Posterior vena cava (tissue), 2 donors: ENCODE measurements around the gene C1orf198. TPM values are rescaled to one million over a fixed set of nuclear protein-coding genes. Genes with fewer than 3 reads are reported as not detected.

Experiments used
- DNase-seq: peaks from one replicate; pipeline ENCODE4 v3.0.0-alpha.2; 2020; ENCODE audit warnings: low spot score
- intact Hi-C, 2 donors: fragments of 100-400 bp; cut with DNase I; formaldehyde crosslinking; loops; one replicate each; pipeline versions ENCODE4 v1.14.1 to v1.14.2; 2022 to 2023
- total RNA-seq, 2 donors: library from RNA; stranded (reverse); fragmentation: NEBNext Ultra II Directional; extraction: Animal tissue kit (Norgen Biotek cat#: 25700); gene quantifications; one replicate each; pipeline ENCODE4 v1.2.1, GENCODE V29; 2021
- donor health status: DM: yes; HTN: yes; CAD: no.
- donor health status: DM: yes; HTN: yes; CAD: no.

C1orf198 gene
- total RNA-seq, 2 donors from 2014 or later: 79.5 to 98.4 TPM

DNA sequence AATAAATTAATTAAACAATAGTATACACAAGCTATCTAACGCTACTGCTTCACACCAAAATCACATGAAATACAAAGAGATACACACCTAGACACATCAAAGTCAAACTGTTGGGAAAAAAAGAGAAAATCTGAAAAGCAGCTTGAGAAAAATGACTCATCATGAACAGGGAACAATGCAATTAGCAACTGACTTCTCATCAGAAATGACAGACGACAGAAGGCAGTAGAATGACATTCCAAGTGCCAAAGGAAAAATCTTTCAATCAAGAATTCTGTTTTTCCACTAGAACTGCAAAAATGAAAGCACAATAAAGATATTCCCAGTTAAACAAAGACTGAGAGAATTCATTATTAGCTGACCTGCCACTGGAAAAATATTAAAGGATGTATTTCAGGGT is 63.9 kb downstream of the C1orf198 start:
- no peak for DNase-seq
- intact Hi-C loops: loop anchor here in 1 of 2 donors (10.0 kb wide), 1 partner anchor 60 kb away; the partner anchor contains the start of gene C1orf198

DNA sequence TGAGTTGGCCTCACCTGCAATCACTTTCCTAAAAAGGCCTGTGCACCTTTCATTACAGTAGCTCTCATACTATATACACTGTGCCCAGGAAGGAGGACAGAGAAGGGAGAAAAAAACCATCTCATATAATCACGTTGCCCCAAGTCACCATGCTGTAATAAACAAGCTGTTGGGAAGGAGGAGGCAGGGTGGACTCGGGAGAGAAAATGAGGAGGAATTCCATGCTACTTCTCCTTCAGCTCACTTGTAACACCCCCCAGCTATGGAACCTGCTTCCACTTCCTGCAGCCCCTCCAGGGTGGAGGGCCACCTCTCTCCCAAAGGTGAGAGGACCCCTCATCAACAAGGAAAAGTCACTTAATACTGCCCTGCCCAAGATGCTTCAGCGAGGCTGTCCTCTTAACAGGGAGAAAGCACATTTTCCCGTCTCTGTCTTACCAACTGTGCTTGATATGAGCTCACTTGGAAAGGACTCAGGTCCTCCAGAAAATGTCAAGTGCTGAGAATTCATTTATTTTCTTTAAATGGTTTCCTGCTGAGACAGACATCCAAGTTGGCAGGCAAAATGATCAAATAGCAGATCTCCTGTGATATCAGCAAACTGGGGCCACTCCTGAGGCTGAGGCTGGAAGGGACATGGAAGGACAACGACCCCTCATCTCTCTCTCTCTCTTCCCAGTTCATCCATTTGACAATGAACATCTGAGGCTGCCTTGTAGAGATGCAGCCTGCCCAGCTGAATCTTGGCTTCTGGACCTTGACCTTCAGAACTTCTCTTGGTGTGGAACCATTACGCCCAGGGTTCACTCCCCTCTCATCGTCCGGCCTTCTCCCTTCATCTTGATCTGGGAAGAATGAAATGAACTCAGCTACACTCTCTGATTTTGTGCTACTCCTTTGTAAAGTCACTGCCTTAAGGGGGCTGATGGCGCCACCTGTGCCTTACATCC is 67.2 kb downstream of the C1orf198 start:
- no peak for DNase-seq
- intact Hi-C loops: loop anchor here in 1 of 2 donors (10.0 kb wide), 1 partner anchor 64 kb away; the partner anchor contains the start of gene C1orf198

- intact Hi-C loops: loop anchor here in 1 of 2 donors (5.0 to 10.0 kb wide), 2 partner anchors 119 to 416 kb away; no protein-coding TSS in a partner anchor
- no peak for DNase-seq
These were observed 69.8 kb downstream of the C1orf198 start for GRCh38 chr1:230798491-230798890.

DNA sequence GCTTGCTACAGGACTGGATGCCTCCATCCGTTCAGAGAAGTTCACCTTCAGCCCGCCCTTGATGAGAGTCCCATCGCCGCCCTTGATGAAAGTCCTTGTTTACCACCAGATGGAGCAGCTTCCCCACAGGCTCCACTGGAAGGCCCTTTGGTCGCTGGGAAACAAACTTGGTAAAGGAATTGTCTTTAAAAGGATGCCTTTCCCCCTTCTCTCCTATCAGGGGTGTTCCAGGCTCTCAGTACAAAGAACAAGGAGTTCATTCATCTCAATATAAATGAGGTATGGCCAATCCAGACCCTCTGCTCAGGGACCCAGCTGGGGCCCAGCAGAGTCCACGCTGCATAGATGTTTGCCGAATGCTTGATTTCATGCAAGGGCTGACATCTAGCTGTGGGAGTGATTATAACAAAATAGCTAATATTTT is 70.4 kb downstream of the C1orf198 start:
- DNase-seq: no peak
- intact Hi-C loops: loop anchor here (1.0 to 10.0 kb wide), 3 partner anchors 119 to 417 kb away; no protein-coding TSS in a partner anchor

DNA sequence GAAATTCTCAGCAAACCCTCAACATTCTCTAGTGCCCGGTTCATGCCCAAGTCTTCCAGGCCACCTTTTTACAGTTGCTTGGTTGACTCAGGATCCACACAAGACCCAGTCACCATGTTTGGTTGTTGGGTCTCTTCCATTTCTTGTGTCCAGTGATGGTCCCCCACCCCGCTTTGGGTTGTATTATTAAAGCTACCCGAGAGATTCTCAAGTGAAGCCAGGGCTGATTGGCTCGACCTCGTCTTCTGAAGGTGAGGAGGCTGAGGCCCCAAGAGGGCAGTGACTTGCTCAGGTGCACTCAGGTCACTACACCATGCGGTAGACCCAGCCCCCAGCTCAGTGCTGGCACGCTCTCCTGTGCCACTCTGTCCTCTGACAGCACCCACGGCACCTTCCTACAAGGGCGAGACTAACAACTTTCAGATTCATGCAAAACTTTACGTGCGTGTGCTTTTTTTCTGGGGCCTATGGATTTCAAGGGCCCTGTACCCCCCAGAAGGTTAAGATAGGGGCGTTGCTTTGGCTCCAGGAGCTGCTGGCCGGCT is 70.9 kb downstream of the C1orf198 start:
- DNase-seq: no peak
- intact Hi-C loops: loop anchor here (1.0 to 10.0 kb wide), 3 partner anchors 120 to 417 kb away; no protein-coding TSS in a partner anchor

DNA sequence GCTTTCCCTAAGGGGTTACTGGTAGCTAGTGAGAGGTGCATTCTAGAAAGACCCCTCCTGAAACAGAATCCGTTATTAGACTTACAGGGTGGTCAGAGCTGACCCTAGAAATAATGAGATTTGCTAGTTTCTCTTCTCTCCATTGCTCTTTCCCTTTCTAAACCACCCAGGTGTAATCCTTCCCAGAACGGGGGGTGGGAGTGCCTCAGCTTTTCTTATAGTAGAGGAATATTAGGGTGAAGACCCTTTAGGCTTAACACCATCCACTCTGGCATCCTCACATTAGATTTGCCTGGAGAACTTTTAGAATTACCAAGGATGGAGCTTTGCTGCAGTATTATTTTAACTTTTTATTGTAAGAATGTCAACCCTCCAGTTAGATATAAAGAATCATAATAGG is 71.7 kb downstream of the C1orf198 start:
- intact Hi-C loops: loop anchor here (1.0 to 10.0 kb wide), 3 partner anchors 121 to 418 kb away; no protein-coding TSS in a partner anchor
- DNase-seq: no peak

DNA sequence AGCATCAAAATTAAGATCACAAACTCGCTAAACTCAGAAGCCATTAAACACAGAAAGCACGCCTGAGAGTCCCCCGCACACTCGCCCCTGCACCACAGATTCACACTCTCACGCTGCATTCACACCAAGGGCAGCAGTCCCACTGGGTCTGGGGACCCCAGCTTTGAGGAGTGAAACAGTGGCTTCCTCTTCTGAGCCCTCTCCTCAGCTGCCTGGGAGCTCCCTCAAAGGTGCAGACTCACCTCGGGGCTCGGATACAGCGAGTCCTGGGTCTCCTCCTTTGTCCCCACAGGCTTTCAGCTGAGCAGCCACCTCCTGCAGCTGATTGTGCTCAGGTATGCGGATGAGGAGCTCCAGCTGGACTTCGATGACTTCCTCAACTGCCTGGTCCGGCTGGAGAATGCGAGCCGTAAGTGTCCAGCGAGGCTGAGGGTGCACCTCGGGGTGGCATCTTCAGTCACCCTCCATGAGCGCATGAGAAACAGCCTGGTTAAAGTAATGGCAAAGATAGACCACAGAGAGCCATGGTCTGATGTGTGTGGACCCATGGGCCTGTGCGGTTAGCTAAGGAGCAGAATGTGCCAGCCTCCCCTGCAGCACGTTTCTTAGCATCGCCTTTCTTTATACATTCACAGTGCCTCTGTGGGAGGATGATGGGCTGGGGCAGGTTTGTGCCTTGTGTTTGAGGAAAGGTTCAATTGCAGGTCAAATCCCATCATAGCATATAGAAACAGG is 73.3 kb downstream of the C1orf198 start:
- no peak for DNase-seq
- intact Hi-C loops: loop anchor here in 1 of 2 donors (5.0 to 10.0 kb wide), 2 partner anchors 122 to 420 kb away; no protein-coding TSS in a partner anchor

GRCh38 chr1:230794431-230794830 is 73.9 kb downstream of the C1orf198 start:
- no peak for DNase-seq
- intact Hi-C loops: loop anchor here in 1 of 2 donors (10.0 kb wide), 1 partner anchor 420 kb away; no protein-coding TSS in a partner anchor

- intact Hi-C loops: loop anchor here in 1 of 2 donors (10.0 kb wide), 1 partner anchor 421 kb away; no protein-coding TSS in a partner anchor
- DNase-seq: no peak
These were observed 74.9 kb downstream of the C1orf198 start for GRCh38 chr1:230793463-230793745.

DNA sequence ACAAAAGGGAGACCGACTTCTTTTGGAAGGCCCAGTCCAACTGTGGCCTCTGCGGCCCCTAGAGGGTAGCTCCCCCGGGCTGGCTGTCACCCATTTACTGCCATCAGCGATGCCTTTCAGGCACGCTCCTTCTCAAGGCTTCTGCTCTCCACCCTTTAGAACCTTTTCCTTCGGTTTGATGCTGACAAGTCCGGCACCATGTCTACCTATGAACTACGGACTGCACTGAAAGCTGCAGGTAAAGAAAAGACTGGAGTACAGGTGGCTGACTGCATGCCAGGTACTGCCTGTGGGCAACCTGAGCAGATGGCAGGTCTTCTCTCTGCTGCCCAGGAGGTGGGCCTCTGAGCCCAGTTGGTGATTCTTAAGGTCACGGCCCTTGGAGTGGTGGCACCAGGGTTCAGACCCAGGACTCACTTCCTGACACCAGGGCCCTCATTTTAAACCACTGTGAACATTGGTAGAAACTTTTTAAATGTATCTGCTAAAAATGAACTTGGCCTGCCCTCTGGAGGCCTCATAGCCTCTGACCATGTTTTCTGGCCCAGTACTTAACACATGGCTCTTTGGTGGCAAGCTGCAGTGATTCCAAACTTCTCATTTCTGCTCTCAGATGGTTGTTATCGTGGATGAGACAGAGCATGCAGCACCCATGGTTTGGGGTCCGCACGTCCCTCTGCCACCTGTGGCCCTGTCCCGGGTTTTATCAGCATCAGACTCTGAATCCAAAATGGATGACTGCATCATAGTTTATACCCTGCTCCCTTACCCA is 75.4 kb downstream of the C1orf198 start:
- intact Hi-C loops: loop anchor here in 1 of 2 donors (10.0 kb wide), 1 partner anchor 422 kb away; no protein-coding TSS in a partner anchor
- DNase-seq: no peak

- intact Hi-C loops: loop anchor here in 1 of 2 donors (10.0 kb wide), 1 partner anchor 423 kb away; no protein-coding TSS in a partner anchor
- no peak for DNase-seq
These were observed 76.2 kb downstream of the C1orf198 start for GRCh38 chr1:230791986-230792564.

GRCh38 chr1:230790026-230790425 is 78.3 kb downstream of the C1orf198 start:
- no peak for DNase-seq
- intact Hi-C loops: loop anchor here in 1 of 2 donors (10.0 kb wide), 1 partner anchor 425 kb away; no protein-coding TSS in a partner anchor

DNA sequence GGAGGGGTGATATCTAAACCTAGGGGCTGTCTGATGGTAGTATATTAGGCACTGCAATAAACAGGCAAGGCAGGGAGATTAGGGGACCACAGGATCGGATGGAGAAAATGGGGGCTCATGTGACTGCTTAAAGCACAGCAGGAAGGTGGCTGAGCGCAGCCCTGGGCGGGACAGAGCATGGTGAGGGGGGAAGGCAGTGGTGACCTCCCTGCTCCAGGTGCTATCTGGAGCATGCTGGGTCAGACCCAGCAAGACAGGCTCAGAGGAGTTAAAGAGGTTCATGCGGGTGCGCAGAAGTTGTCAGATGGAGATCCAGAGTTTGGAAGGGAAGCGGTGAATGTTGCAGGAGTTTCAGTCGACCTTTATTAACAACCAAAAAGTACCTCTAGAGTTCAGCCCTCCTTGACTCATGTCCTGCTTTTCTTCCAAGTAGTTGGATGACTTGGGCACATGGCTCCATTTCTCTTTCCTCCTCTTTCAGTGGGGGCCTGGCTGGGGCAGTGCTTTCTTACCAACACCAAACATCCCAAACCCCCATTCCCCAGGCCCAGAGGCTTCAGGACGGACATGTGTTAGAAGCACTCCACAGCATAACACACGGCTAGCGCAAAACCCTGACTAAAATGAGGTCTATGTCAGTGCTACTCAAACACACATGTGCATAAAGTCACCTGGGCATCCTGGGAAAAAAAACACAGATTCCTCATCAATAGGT is 79.6 kb downstream of the C1orf198 start:
- intact Hi-C loops: no loop called here
- no peak for DNase-seq

- intact Hi-C loops: no loop called here
- no peak for DNase-seq
These were observed 80.8 kb downstream of the C1orf198 start for GRCh38 chr1:230787471-230787870.
